Keratinocyte (primary cell): ENCODE data around the gene ASIC2. TPM values are rescaled to one million over a fixed set of nuclear protein-coding genes. Genes with fewer than 3 reads are reported as not detected.

Source experiments
- DNase-seq: peaks from one replicate; pipeline ENCODE4 v3.0.0-alpha.2; 2011; ENCODE audit warnings: low read depth, missing footprints, low spot score
- FAIRE-seq: peaks from 2 replicates; lab custom pipeline; 2011; peaks lifted over from hg19 to GRCh38; lab: Jason Lieb, UNC
- H2AFZ ChIP-seq: 2 replicates; pipeline ENCODE4 v1.6.0; 2012; ENCODE audit warnings: low read length, control low read depth, inconsistent platforms; ENCODE audit not compliant: control insufficient read depth
- H3K27ac ChIP-seq: 2 replicates; pipeline ENCODE4 v1.5.1; 2011; ENCODE audit warnings: low read length; ENCODE audit not compliant: control insufficient read depth, insufficient read depth
- H3K27me3 ChIP-seq: 3 replicates; pipeline ENCODE4 v1.6.0; 2011; ENCODE audit warnings: low read length; ENCODE audit not compliant: control insufficient read depth, insufficient read depth; ENCODE audit errors: extremely low read depth
- H3K36me3 ChIP-seq, 2 experiments: 2 replicates in 1 of 2; 3 replicates in 1 of 2; pipeline ENCODE4 v1.5.1; 2011; ENCODE audit warnings: low read length in 2 of 2, mild to moderate bottlenecking in 1 of 2; ENCODE audit not compliant: control insufficient read depth in 2 of 2, insufficient read depth in 2 of 2; ENCODE audit errors: extremely low read depth in 1 of 2
- H3K4me1 ChIP-seq: 3 replicates; pipeline ENCODE4 v1.5.1; 2011; ENCODE audit warnings: low read length; ENCODE audit not compliant: control insufficient read depth, insufficient read depth; ENCODE audit errors: extremely low read depth
- H3K4me2 ChIP-seq: 3 replicates; pipeline ENCODE4 v1.6.0; 2011; ENCODE audit warnings: low read depth, low read length; ENCODE audit not compliant: control insufficient read depth, insufficient read depth; ENCODE audit errors: extremely low read depth
- H3K4me3 ChIP-seq, 3 experiments: fragments of 200-600 bp in 1 of 3; sonication (generic) in 1 of 3; 2 replicates in 2 of 3; 3 replicates in 1 of 3; pipeline ENCODE4 v1.5.1; 2011 to 2016; ENCODE audit warnings: low read length in 3 of 3, mild to moderate bottlenecking in 3 of 3, control low read depth in 2 of 3, inconsistent platforms in 1 of 3, low read depth in 1 of 3, mixed read lengths in 1 of 3, mixed run types in 1 of 3, moderate library complexity in 1 of 3; ENCODE audit not compliant: control insufficient read depth in 2 of 3, insufficient read depth in 2 of 3; ENCODE audit errors: extremely low read depth in 1 of 3
- H3K79me2 ChIP-seq: 2 replicates; pipeline ENCODE4 v1.6.0; 2012; ENCODE audit warnings: low read length; ENCODE audit not compliant: control insufficient read depth, insufficient read depth
- H3K9ac ChIP-seq: 3 replicates; pipeline ENCODE4 v1.6.0; 2011; ENCODE audit warnings: low read length; ENCODE audit not compliant: control insufficient read depth, insufficient read depth; ENCODE audit errors: extremely low read depth
- H3K9me1 ChIP-seq: 3 replicates; pipeline ENCODE4 v1.6.0; 2011; ENCODE audit warnings: low read length; ENCODE audit not compliant: control insufficient read depth, insufficient read depth; ENCODE audit errors: extremely low read depth
- H3K9me3 ChIP-seq: 2 replicates; pipeline ENCODE4 v1.5.1; 2012; ENCODE audit warnings: low read depth, low read length; ENCODE audit not compliant: control insufficient read depth
- H4K20me1 ChIP-seq: 3 replicates; pipeline ENCODE4 v1.6.0; 2011; ENCODE audit warnings: low read length; ENCODE audit not compliant: control insufficient read depth, insufficient read depth; ENCODE audit errors: extremely low read depth
- CTCF ChIP-seq, 3 experiments: IDR thresholded peaks in 1 of 3; conservative IDR thresholded peaks in 1 of 3; optimal IDR thresholded peaks in 1 of 3; 2 replicates in 2 of 3; 3 replicates in 1 of 3; pipeline versions ENCODE3 to v1.5.1; 2011; ENCODE audit warnings: low read length in 3 of 3, mild to moderate bottlenecking in 3 of 3, moderate library complexity in 2 of 3, control low read depth in 1 of 3, inconsistent platforms in 1 of 3; ENCODE audit not compliant: insufficient read depth in 2 of 3; ENCODE audit errors: extremely low read depth in 1 of 3
- EZH2 ChIP-seq: IDR thresholded peaks from one replicate; pipeline ENCODE4 v1.6.1; 2012; ENCODE audit warnings: inconsistent platforms, mild to moderate bottlenecking, low read length, moderate library complexity
- dilution Hi-C: fragments of 300-500 bp; cut with MboI; formaldehyde crosslinking; loops from one replicate; pipeline ENCODE4 v1.7.0; 2020; ENCODE audit warnings: low sequenced_read_pairs; ENCODE audit not compliant: extremely low pct_ligation_motif_present
- polyA plus RNA-seq, 5 experiments: library from polyadenylated mRNA; depleted of rRNA in 3 of 5; stranded (reverse) in 3 of 5; stranded (forward) in 1 of 5; unstranded in 1 of 5; fragments of >200 nt; gene quantifications; 1 replicate in 1 of 5; 2 replicates in 3 of 5; 3 replicates in 1 of 5; pipeline versions ENCODE4 v1.2.1 to v1.2.3, GENCODE V29; 2011 to 2012; ENCODE audit warnings: missing spikeins in 2 of 5, low read depth in 1 of 5, low replicate concordance in 1 of 5

ASIC2 gene
- polyA plus RNA-seq, 1 donor (not counting 4 experiments of a cell fraction or from before 2014, with no cell fraction given), result not detected

DNA sequence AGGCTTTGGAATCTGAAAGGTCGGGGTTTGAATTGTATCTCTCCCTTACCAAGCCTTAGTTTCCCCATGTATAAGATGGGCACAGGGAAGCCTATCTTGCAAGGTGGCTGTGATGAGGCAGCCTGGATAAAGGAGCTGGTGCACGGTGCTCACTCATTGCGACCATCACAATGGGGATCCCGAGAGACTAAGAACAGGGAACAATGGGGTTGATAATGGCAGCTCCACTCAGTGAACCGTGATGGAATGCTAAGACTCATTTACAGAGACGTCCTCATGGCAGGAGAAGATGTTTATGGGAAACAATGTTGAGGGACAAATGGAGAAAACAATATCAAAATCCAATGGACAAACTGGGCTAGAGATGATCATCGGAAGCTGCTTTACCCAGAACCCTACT, 219.7 kb downstream of the ASIC2 start:
- TF ChIP-seq EZH2, result no peak
- no peak for TF ChIP-seq CTCF (optimal IDR thresholded peaks at IDR 0.05 in 1 of 3, IDR thresholded peaks at IDR 0.05 in 1 of 3, conservative IDR thresholded peaks at IDR 0.05 in 1 of 3; ENCODE audit: extremely low read depth in 1 of 3, insufficient read depth in 2 of 3, low read length in 3 of 3)
- H4K20me1 ChIP-seq, result no peaks in the 10 kb centered on the region
- no peaks in the 10 kb centered on the region for H3K4me1 ChIP-seq
- no peak overlapping the region for H3K4me3 ChIP-seq
- no peaks in the 10 kb centered on the region for H3K79me2 ChIP-seq
- DNase-seq, result no peak
- no peaks in the 10 kb centered on the region for H3K27me3 ChIP-seq
- no peaks in the 10 kb centered on the region for H3K9me1 ChIP-seq
- no peaks in the 10 kb centered on the region for H3K9me3 ChIP-seq
- dilution Hi-C loops, result no loop called here
- no peak overlapping the region for H2AFZ ChIP-seq
- no peak overlapping the region for H3K4me2 ChIP-seq
- H3K9ac ChIP-seq, result no peak overlapping the region
- no peaks in the 10 kb centered on the region for H3K36me3 ChIP-seq
- FAIRE-seq, result no peak
- no peak overlapping the region for H3K27ac ChIP-seq

DNA sequence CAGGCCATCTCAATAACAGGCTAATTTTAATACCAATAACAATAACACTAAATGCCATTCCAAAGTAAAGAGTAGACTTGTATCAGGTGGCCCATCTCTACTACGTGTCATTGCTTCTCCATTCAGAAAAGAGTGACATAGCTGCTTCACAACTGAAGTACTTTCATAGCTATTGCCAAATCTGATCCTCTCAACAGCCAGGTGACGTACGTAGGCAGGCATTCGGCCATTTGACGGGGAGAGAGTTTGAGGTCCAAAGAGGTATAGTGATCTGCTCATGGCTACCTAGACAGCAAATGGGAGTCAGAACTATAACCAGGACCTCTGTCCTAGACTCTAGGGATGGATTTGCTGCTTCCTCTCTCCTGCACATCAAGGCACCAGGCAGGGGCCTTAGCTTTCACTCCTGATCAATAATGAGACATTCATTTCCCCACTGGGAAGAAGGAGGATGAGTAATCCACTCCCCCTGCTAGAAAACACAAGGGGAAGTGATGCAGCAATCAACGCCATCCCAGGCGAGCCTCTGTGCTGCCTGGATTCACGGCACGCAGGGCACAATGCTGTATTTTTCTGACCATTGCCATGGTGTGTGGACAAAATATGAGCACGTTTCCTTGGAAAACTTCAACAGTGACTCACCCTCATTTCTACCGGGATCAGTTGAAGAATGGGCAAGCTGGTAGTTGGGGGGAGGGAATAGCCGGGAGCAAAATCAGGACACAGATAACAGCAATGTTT, 220.5 kb downstream of the ASIC2 start:
- Histone ChIP-seq H3K36me3 (no peaks in the 10 kb centered on the region), H3K79me2 (no peaks in the 10 kb centered on the region), H4K20me1 (no peaks in the 10 kb centered on the region), H2AFZ (no peak overlapping the region), H3K27ac (no peak overlapping the region), H3K9me3 (no peaks in the 10 kb centered on the region), H3K9ac (no peak overlapping the region), H3K4me3 (no peak overlapping the region), H3K4me1 (no peaks in the 10 kb centered on the region), H3K9me1 (no peaks in the 10 kb centered on the region), H3K27me3 (no peaks in the 10 kb centered on the region), H3K4me2 (no peak overlapping the region)
- FAIRE-seq (no peak), DNase-seq (no peak)
- dilution Hi-C loops, result no loop called here
- no peak for TF ChIP-seq CTCF (optimal IDR thresholded peaks at IDR 0.05 in 1 of 3, IDR thresholded peaks at IDR 0.05 in 1 of 3, conservative IDR thresholded peaks at IDR 0.05 in 1 of 3; ENCODE audit: extremely low read depth in 1 of 3, insufficient read depth in 2 of 3, low read length in 3 of 3)
- TF ChIP-seq EZH2, result no peak
